ENCODE data around the gene LAMTOR1. TPM values are rescaled to one million over a fixed set of nuclear protein-coding genes. Genes with fewer than 3 reads are reported as not detected.

LAMTOR1 gene
- total and polyA plus RNA-seq, 2 donors (not counting 1 experiment from before 2014, with no cell fraction given), result 71.0 to 104 TPM

GRCh38 chr11:72103754-72104167, 664 bp upstream of the LAMTOR1 start:
- CTCF ChIA-PET, result interaction anchor here (2.9 kb wide), 1 partner anchor 40 kb away, joined by 8 read pairs; no protein-coding TSS in a partner anchor

More at GRCh38 chr11:72103754-72104167, 664 bp upstream of the LAMTOR1 start:
- H2AFZ ChIP-seq (ENCODE audit: insufficient read depth, low read depth, low read length, poor library complexity, severe bottlenecking), result peak overlapping the region; percentile 86
- peak overlapping the region; percentile 94 for H3K4me2 ChIP-seq (replicated peaks; ENCODE audit: low read depth, low read length, poor library complexity, severe bottlenecking)
- H4K20me1 ChIP-seq (ENCODE audit: control insufficient read depth, insufficient read depth, low read length, poor library complexity, severe bottlenecking), result peaks cover 13% of the 10 kb centered on the region
- Mint-ChIP-seq H3K27ac (peak overlapping the region; percentile 99), H3K9me3 (ENCODE audit: insufficient read depth) (no peaks in the 10 kb centered on the region), H3K4me1 (peaks cover 41% of the 10 kb centered on the region), H3K27me3 (no peaks in the 10 kb centered on the region), H3K4me3 (peak overlapping the region; percentile 95)
- intact Hi-C loops (cut with micrococcal nuclease), result loop anchor here (1.0 to 5.0 kb wide), 7 partner anchors 9 to 317 kb away; partner anchors contain the start of genes ANAPC15, LRRC51, NUMA1 and XNDC1N
- peak overlapping the region; percentile 94 to 96 for H3K27ac ChIP-seq (ENCODE audit: low read length in 2 of 2)
- peak overlapping the region; percentile 85 for H3K9ac ChIP-seq (ENCODE audit: low read length)
- H3K4me1 ChIP-seq (ENCODE audit: control insufficient read depth in 2 of 2, insufficient read depth in 2 of 2, low read length in 2 of 2), result peaks cover 29 to 37% of the 10 kb centered on the region in 2 donors
- H3K27me3 ChIP-seq (replicated peaks in 1 of 4; ENCODE audit: control extremely low read depth in 1 of 4, control insufficient read depth in 3 of 4, insufficient read depth in 4 of 4, low read length in 3 of 4), result no peaks in the 10 kb centered on the region
- H3K79me2 ChIP-seq (ENCODE audit: control insufficient read depth, insufficient read depth, low read length), result peaks cover 66% of the 10 kb centered on the region
- peaks cover 0 to 8% (median 0%) of the 10 kb centered on the region in 3 donors for H3K9me3 ChIP-seq (ENCODE audit: control extremely low read depth in 1 of 3, control insufficient read depth in 2 of 3, insufficient read depth in 1 of 3, low read length in 2 of 3)
- DNase-seq (no peak), ATAC-seq (ENCODE audit: low read depth) (no peak)
- peak overlapping the region; percentile 50 to 98 (median 79) for H3K4me3 ChIP-seq (ENCODE audit: control extremely low read depth in 1 of 5, extremely low read depth in 1 of 5, insufficient read depth in 1 of 5, low read depth in 2 of 5, low read length in 4 of 5)
- WGBS (ENCODE audit: insufficient coverage), result 98% methylated on average over 5 of the region's 11 CpGs
- POLR2A ChIA-PET, result interaction anchor here (0.6 kb wide), 1 partner anchor 331 kb away, joined by 5 read pairs; the partner anchor contains the start of gene CLPB
- H3K36me3 ChIP-seq (replicated peaks in 1 of 2; ENCODE audit: control extremely low read depth in 1 of 2, control insufficient read depth in 1 of 2, extremely low read depth in 1 of 2, insufficient read depth in 2 of 2, low read length in 1 of 2), result peaks cover 0 to 30% of the 10 kb centered on the region in 2 experiments
- TF ChIP-seq CTCF (IDR thresholded peaks at IDR 0.05) (no peak), EZH2 (IDR thresholded peaks at IDR 0.05; ENCODE audit: borderline replicate concordance, insufficient read depth, low read depth, low read length, poor library complexity, severe bottlenecking) (no peak)

Data from B cell (primary cell).